ENCODE data around the gene SPATA32.

Gene SPATA32

GRCh38 chr17:45310380-45311324, 48.8 kb upstream of the SPATA32 start (continued):
- no peak for TF ChIP-seq ZNF565 (CRISPR knock-in tag; conservative IDR thresholded peaks at IDR 0.05; ENCODE audit: low read depth)
- TF ChIP-seq OSR1 (CRISPR knock-in tag; IDR thresholded peaks at IDR 0.05), result no peak
- no peak for TF ChIP-seq ZFP30 (CRISPR knock-in tag; IDR thresholded peaks at IDR 0.05)
- TF ChIP-seq PATZ1 (CRISPR knock-in tag; IDR thresholded peaks at IDR 0.05; ENCODE audit: borderline replicate concordance), result no peak
- no peak for TF ChIP-seq RARB (CRISPR knock-in tag; IDR thresholded peaks at IDR 0.05)

- ATAC-seq, result no peak
- TF ChIP-seq SNAI2 (CRISPR knock-in tag; IDR thresholded peaks at IDR 0.05) (no peak), CSRNP3 (CRISPR knock-in tag; IDR thresholded peaks at IDR 0.05) (no peak), PPARA (CRISPR knock-in tag; IDR thresholded peaks at IDR 0.05; ENCODE audit: borderline replicate concordance) (no peak)
Observed at GRCh38 chr17:45309400-45309799, 47.5 kb upstream of the SPATA32 start.

GRCh38 chr17:45308840-45309239, 46.9 kb upstream of the SPATA32 start:
- ATAC-seq, result no peak
- no peak for TF ChIP-seq BACH2 (CRISPR knock-in tag; IDR thresholded peaks at IDR 0.05; ENCODE audit: borderline replicate concordance)
- no peak for TF ChIP-seq PPARA (CRISPR knock-in tag; IDR thresholded peaks at IDR 0.05; ENCODE audit: borderline replicate concordance)
- no peak for TF ChIP-seq ESRRG (CRISPR knock-in tag; IDR thresholded peaks at IDR 0.05)

GRCh38 chr17:45308016-45308365, 46.1 kb upstream of the SPATA32 start:
- ATAC-seq, result no peak
- TF ChIP-seq GLIS3 (CRISPR knock-in tag; IDR thresholded peaks at IDR 0.05) (no peak), ZNF565 (CRISPR knock-in tag; conservative IDR thresholded peaks at IDR 0.05; ENCODE audit: low read depth) (no peak), ZNF70 (CRISPR knock-in tag; IDR thresholded peaks at IDR 0.05) (no peak), ZFP30 (CRISPR knock-in tag; IDR thresholded peaks at IDR 0.05) (no peak), TOX (CRISPR knock-in tag; IDR thresholded peaks at IDR 0.05; ENCODE audit: borderline replicate concordance) (no peak), ZC3H10 (CRISPR knock-in tag; IDR thresholded peaks at IDR 0.05) (no peak), CREB5 (CRISPR knock-in tag; IDR thresholded peaks at IDR 0.05; ENCODE audit: low read depth) (no peak), SNAI2 (CRISPR knock-in tag; IDR thresholded peaks at IDR 0.05) (no peak), PATZ1 (CRISPR knock-in tag; IDR thresholded peaks at IDR 0.05; ENCODE audit: borderline replicate concordance) (no peak), CSRNP3 (CRISPR knock-in tag; IDR thresholded peaks at IDR 0.05) (no peak), ZNF8 (CRISPR knock-in tag; IDR thresholded peaks at IDR 0.05) (no peak), BACH2 (CRISPR knock-in tag; IDR thresholded peaks at IDR 0.05; ENCODE audit: borderline replicate concordance) (no peak), ISL1 (CRISPR knock-in tag; IDR thresholded peaks at IDR 0.05) (no peak)

Measured in SK-N-SH treated with all-trans-retinoic acid at 6 μM for 48 hours (cell line).